Measurements from ENCODE around the gene PAK2.
"Not testable (repeated sequence)": the region's sequence is repeated elsewhere in the genome, so short reads cannot be mapped to it uniquely, and the experiment has no call there.

PAK2 gene

DNA sequence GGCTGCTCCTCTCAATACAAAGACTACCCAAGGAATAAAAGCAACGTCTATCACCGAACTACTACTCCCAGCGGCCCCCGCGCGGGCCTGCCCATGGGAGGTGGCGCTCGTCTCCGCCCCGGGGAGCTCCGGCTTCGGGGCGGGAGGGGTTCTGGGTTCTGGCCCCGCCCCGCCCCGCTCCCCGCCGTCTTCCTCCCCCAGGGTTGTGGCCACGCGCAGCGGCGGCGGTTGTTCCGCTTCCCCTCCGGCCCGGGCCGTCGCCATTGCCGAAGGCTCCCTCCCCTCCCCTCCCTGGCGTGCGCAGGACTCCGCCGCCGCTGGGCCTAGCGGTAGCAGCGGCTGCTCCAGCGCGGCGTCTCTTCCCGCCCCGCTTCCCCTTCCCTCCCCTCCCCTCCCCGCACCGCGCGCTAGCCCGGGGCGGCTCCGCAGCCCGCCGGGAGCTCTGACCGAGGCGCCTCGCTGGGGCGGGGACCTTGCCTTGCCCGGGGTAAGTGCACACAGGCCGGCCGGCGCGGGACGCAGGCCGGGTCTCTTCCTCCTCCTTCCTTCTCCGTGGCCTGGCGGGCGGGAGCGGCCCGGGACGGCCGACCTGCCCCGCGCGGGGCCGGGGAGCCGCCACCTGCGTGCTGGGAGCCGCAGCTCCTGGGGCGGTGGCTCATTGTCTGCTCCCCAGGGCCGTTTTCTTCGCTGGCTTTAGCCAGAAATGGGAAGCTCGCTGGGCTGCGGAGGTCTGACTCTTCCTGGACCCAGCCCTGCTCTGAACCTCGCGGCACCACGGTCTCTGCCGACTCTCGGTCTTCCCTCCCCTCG lies at the start of gene PAK2:
TSS of gene PAK2 (plus strand) at position 187 of the 810 bp plus-strand sequence. CDS start 42,790 bp downstream, outside the sequence.
- peak; percentile 90 for DNase-seq

GRCh38 chr3:196689941-196690660 lies 49.6 kb upstream of the PAK2 start:
- no peak for DNase-seq

DNA sequence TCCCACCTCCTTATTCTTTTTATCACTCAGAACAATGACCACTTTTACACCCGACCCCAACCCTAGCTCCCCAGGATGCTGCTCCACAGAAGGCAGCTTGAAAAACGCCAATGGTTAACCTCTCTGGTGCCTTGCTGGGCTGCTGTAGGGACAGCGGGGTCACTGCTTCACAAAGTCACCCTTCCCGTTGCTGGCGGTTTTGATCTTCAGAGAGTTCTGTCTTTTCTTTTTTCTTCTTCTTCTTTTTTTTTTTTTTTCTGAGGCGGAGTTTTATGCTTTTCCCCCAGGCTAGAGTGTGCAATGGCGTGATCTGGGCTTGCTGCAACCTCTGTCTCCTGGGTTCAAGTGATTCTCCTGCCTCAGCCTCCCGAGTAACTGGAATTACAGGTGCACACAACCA lies 48.3 kb upstream of the PAK2 start:
- no peak for DNase-seq

- no peak for DNase-seq
These were observed 45.4 kb upstream of the PAK2 start for GRCh38 chr3:196694202-196694638.

DNA sequence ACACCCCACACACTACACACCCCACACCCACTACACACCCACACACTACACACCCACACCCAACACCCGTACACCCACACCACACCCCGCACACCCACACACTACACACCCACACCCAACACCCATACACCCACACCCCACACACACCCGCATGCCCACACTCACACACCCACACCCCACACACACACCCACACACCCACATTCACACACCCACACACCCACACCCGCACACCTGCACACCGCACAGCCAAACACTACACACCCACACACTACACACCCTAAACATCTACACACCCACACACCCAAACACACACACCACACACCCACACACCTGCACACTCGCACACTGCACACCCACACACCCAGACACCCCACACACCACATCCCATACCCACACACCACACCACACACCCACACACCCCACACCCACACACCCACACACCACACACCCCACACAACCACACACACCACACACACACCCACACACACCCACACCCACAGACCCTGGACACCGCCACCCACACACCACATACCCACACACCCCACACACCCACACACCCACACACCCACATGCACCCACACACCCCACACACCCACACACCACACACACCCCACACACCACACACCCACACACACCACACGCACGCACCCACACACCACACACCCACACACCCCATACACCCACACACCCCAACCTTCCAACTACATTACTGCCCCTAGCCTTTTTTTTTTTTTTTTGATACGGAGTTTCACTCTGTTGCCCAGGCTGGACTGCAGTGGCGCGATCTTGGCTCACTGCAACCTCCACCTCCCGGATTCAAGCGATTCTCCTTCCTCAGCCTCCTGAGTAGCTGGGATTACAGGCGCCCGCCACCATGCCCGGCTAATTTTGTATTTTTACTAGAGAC lies 44.5 kb upstream of the PAK2 start:
- DNase-seq = no peak

GRCh38 chr3:196695849-196696226 lies 43.8 kb upstream of the PAK2 start:
- DNase-seq = no peak

- no peak for DNase-seq
These were observed 42.4 kb upstream of the PAK2 start for GRCh38 chr3:196697270-196697669.

- DNase-seq = no peak
These were observed 39.9 kb upstream of the PAK2 start for GRCh38 chr3:196699749-196700148.

DNA sequence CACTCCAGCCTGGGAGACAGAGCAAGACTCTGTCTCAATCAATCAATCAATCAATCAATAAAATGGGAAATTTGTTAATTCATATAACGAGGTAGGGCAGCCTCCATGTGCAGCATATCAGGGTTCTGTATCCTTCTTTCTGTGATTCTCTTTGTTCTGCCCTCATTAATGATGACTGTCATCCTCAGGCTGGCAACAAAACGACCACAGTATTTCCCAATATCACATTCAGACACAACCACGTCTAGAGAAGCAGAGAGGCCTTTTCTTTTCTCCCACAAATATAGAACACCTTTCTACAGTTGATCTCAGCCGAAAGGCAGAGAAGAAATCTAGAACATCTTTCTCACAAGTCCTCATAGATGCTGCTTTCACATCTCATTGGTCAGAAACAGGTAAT lies 38.9 kb upstream of the PAK2 start:
- no peak for DNase-seq

DNA sequence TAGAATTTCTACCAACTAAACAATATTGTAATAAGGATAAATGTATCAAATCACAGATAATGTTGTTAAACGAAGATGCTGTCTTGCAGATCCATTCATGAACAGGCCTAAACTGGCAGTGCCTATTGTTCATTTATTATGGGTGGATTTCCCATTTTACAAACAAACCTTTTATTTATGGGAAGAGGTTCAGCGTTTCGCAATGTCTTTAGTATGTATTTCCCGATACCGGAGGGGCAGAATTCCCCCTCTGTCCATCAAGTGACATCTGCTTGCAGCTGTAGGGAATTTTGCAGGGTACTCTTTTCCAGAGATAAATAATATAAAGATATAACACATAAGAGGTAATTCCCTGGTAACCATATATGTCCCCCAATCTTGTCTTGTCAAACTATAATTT lies 33.3 kb upstream of the PAK2 start:
- no peak for DNase-seq

GRCh38 chr3:196706731-196707130 lies 32.9 kb upstream of the PAK2 start:
- DNase-seq = no peak

- DNase-seq = no peak
These were observed 32.1 kb upstream of the PAK2 start for GRCh38 chr3:196707566-196707965.

GRCh38 chr3:196708467-196708866 lies 31.2 kb upstream of the PAK2 start:
- no peak for DNase-seq

DNA sequence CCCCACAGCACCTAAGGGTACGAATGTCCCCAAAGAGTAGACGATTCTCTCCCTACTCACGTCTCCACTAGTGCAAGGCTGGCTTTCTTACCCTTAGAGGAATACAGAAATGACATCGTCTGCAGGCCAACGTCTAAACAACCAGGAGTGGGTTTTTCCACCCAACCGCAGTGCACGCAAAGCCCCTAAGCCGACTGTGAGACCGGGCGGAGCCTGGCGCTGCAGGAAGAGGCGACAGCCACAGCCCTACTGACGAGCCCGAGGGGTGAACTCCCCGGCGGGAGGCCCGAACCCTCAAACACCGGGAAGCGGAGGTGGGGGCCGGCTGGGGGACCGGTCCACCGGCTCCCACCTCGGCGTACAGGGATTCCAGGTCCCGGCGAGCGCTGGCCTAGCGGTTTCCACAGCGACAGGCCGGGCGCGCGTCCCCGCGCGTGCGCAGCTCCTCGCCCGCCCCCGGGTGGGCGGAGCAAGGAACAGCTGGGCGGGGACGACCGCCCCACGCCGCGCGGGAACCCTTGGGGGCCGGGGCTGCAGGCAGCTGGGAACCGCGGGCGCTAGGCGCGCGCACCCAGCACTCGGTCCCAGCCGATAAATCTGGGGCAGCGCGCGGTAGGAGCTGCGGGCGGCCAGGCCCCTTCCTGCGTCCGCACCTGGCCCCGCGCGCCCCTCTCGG lies 27.7 kb upstream of the PAK2 start, which contains the start of the genes CEP19 and PIGX:
TSS of gene CEP19 (minus strand) at position 413 of the 676 bp plus-strand sequence. CDS start 3,593 bp downstream, outside the sequence.
TSS of gene PIGX (plus strand) at position 540 of the 676 bp plus-strand sequence.
- peak; percentile 83 for DNase-seq

GRCh38 chr3:196712514-196713413 lies 26.9 kb upstream of the PAK2 start:
- no peak for DNase-seq

DNA sequence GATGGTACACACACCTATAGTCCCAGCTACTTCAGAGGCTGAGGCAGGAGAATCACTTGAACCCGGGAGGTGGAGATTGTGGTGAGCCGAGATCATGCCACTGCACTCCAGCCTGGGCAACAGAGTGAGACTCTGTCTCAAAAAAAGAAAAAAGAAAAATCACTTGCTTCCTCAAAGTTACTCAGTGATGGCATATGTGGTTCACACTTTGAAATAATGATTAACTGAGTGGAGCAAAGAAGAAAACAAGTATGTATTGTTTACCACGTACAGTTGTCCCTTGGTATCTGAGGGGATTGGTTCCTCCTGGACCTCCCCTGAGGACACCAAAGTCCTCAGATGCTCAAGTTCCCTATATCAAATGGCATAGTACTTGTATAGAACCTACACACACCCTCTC lies 22.5 kb upstream of the PAK2 start:
- DNase-seq = not testable (repeated sequence)

- DNase-seq = no peak
These were observed 18.6 kb upstream of the PAK2 start for GRCh38 chr3:196721097-196721496.

DNA sequence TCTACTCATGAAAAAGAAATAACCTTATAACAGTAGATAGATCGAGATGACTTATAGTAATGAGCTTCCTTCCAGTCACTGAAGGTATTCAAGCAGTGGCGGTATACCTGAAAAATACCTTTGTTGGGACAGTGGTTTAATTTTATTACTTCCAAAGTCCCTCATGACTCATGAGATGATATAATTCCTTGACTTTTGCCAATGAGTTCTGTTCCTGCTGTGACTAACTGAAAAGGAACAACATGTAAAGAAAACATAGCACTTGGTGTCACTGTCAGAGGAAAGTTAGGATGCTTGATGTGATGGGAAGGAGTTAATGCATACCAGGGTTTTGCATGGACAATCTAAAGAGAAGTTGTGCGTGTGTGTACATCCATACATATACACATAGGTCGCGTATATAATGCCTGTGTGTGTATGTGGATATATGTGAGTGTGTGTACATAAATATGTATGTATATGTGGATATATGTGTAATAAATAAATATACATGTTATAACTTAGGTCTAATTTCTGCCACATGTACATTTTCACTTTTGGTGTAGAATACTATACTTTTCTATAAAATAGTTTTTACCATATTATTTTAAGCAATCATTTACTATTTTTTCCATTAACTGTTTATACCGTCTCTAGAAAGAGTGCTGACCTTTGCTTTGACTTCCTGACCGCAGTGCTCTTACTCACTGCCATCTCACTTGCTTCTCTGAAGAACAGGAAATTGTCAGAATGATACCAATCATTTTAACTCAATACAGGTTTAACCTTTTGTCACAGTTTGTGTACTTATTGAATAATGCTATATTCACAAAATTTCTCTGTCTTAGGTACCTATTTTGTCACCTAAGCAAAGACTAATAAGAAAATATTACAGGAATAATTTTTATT lies 12.6 kb upstream of the PAK2 start:
- peak; percentile 39 for DNase-seq

DNA sequence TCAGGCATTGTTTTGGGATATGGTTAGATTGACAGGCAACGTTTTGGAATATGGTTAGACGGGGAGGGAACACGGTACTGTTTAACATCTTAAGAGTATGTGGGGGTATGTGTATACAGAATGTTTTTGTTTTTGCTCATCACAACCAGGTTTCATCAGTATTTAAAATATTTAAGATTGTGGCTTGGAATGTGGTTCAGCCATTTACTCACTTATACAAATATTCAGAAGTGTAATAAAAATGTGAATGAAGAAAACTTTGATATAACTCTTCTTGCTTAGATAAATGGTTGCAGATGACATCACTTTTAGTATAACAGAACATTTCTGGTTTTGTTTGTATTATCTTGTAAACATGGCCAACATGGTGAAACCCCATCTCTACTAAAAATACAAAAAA lies 3.9 kb upstream of the PAK2 start:
- peak; percentile 52 for DNase-seq
